ENCODE data around the gene OLFM4.

DNA sequence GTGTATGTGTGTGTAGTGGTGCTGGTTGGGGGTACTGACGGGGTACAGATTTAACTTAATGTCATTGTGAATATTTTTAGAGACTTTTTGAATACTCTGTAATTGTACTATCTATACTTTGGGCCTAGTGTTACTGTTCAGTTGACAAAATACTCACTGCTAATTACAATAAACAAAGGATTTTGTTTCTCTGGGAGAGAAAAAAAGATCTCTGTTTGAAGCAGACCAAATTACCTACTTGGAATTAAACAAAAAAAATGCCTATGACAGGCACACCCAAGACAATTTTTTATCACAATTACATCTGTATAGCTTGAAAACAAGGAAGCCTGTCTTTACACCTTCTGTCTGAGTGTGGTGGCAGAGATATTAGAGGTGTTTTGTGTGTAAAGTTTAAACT lies 45.1 kb downstream of the OLFM4 start:
- TF ChIP-seq, protein P1, sequence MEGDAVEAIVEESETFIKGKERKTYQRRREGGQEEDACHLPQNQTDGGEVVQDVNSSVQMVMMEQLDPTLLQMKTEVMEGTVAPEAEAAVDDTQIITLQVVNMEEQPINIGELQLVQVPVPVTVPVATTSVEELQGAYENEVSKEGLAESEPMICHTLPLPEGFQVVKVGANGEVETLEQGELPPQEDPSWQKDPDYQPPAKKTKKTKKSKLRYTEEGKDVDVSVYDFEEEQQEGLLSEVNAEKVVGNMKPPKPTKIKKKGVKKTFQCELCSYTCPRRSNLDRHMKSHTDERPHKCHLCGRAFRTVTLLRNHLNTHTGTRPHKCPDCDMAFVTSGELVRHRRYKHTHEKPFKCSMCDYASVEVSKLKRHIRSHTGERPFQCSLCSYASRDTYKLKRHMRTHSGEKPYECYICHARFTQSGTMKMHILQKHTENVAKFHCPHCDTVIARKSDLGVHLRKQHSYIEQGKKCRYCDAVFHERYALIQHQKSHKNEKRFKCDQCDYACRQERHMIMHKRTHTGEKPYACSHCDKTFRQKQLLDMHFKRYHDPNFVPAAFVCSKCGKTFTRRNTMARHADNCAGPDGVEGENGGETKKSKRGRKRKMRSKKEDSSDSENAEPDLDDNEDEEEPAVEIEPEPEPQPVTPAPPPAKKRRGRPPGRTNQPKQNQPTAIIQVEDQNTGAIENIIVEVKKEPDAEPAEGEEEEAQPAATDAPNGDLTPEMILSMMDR (IDR thresholded peaks at IDR 0.05), result no peak
- no peak for TF ChIP-seq POLR2AphosphoS5 (IDR thresholded peaks at IDR 0.05)
